ENCODE data around the gene MOSPD3.

MOSPD3 gene

DNA sequence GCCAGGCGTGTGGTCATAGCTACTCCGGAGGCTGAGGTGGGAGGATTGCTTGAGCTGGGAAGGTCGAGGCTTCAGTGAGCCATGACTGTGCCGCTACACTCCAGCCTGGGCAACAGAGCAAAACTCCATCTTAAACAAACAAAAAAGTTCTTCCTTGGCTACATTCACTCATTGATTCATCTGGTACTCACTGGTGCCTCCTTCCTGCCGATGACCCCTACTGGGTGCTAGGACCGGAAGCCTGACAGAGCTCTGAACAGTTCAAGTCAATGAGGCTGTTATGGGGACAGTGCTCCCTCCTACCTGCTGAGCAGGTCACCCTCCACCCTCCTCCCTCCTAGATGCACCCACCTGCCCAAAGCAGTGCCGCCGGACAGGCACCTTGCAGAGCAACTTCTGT, 5.2 kb upstream of the MOSPD3 start:
- ATAC-seq = no peak
- no peak for TF ChIP-seq TOX (CRISPR knock-in tag; IDR thresholded peaks at IDR 0.05; ENCODE audit: borderline replicate concordance)
- TF ChIP-seq, protein P1, sequence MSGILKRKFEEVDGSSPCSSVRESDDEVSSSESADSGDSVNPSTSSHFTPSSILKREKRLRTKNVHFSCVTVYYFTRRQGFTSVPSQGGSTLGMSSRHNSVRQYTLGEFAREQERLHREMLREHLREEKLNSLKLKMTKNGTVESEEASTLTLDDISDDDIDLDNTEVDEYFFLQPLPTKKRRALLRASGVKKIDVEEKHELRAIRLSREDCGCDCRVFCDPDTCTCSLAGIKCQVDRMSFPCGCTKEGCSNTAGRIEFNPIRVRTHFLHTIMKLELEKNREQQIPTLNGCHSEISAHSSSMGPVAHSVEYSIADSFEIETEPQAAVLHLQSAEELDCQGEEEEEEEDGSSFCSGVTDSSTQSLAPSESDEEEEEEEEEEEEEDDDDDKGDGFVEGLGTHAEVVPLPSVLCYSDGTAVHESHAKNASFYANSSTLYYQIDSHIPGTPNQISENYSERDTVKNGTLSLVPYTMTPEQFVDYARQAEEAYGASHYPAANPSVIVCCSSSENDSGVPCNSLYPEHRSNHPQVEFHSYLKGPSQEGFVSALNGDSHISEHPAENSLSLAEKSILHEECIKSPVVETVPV (CRISPR knock-in tag; IDR thresholded peaks at IDR 0.05) = no peak
- no peak for TF ChIP-seq POU6F1 (CRISPR knock-in tag; IDR thresholded peaks at IDR 0.05; ENCODE audit: borderline replicate concordance, low read depth)
- no peak for TF ChIP-seq ZNF8 (CRISPR knock-in tag; IDR thresholded peaks at IDR 0.05)
- no peak for TF ChIP-seq BACH2 (CRISPR knock-in tag; IDR thresholded peaks at IDR 0.05; ENCODE audit: borderline replicate concordance)
- TF ChIP-seq ESRRG (CRISPR knock-in tag; IDR thresholded peaks at IDR 0.05) = no peak
- TF ChIP-seq, protein P2, sequence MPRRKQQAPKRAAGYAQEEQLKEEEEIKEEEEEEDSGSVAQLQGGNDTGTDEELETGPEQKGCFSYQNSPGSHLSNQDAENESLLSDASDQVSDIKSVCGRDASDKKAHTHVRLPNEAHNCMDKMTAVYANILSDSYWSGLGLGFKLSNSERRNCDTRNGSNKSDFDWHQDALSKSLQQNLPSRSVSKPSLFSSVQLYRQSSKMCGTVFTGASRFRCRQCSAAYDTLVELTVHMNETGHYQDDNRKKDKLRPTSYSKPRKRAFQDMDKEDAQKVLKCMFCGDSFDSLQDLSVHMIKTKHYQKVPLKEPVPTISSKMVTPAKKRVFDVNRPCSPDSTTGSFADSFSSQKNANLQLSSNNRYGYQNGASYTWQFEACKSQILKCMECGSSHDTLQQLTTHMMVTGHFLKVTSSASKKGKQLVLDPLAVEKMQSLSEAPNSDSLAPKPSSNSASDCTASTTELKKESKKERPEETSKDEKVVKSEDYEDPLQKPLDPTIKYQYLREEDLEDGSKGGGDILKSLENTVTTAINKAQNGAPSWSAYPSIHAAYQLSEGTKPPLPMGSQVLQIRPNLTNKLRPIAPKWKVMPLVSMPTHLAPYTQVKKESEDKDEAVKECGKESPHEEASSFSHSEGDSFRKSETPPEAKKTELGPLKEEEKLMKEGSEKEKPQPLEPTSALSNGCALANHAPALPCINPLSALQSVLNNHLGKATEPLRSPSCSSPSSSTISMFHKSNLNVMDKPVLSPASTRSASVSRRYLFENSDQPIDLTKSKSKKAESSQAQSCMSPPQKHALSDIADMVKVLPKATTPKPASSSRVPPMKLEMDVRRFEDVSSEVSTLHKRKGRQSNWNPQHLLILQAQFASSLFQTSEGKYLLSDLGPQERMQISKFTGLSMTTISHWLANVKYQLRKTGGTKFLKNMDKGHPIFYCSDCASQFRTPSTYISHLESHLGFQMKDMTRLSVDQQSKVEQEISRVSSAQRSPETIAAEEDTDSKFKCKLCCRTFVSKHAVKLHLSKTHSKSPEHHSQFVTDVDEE (CRISPR knock-in tag; IDR thresholded peaks at IDR 0.05) = no peak
- TF ChIP-seq ARNTL (CRISPR knock-in tag; IDR thresholded peaks at IDR 0.05; ENCODE audit: borderline replicate concordance, low read depth) = no peak
- no peak for TF ChIP-seq ZNF565 (CRISPR knock-in tag; conservative IDR thresholded peaks at IDR 0.05; ENCODE audit: low read depth)
- TF ChIP-seq CREB5 (CRISPR knock-in tag; IDR thresholded peaks at IDR 0.05; ENCODE audit: low read depth) = no peak

GRCh38 chr7:100609958-100610357, 2.4 kb upstream of the MOSPD3 start:
- no peak for TF ChIP-seq ARNTL (CRISPR knock-in tag; IDR thresholded peaks at IDR 0.05; ENCODE audit: borderline replicate concordance, low read depth)
- no peak for ATAC-seq

DNA sequence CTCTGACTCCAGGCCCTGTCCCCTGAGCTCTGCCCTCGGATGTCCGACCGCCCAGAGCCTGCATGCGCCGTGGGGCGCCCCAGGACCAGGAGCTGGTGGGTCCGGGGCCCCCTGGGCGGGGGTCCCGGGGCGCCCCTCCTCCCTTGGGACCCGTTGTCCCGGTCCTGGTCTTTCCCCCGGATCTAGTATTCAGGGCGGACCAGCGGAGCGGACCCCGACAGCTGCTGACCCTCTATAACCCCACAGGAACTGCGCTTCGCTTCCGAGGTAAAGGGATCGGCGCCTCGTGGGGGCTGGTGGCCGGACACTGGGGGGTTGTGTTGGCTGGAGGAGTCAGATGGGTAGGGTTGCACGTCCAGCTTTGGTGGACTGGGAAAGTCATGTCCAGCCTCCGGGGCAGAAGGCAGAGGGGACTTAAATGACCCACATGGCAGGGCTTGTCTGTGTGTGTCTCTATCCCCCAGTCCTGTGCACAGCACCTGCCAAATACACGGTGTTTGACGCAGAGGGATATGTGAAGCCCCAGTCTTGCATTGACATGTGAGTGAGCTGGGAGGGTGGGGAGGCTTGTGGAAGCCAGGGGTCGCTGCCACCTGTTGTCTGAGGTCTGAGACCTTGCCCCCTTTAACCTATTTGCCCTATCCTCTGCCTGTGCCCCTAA, 520 bp downstream of the MOSPD3 start:
- ATAC-seq = peak; percentile 25
- TF ChIP-seq PPARA (CRISPR knock-in tag; IDR thresholded peaks at IDR 0.05; ENCODE audit: borderline replicate concordance) (no peak), ZNF8 (CRISPR knock-in tag; IDR thresholded peaks at IDR 0.05) (no peak), PATZ1 (CRISPR knock-in tag; IDR thresholded peaks at IDR 0.05; ENCODE audit: borderline replicate concordance) (no peak), ZFP30 (CRISPR knock-in tag; IDR thresholded peaks at IDR 0.05) (no peak), ARNTL (CRISPR knock-in tag; IDR thresholded peaks at IDR 0.05; ENCODE audit: borderline replicate concordance, low read depth) (no peak), TOX (CRISPR knock-in tag; IDR thresholded peaks at IDR 0.05; ENCODE audit: borderline replicate concordance) (no peak), ZFP3 (CRISPR knock-in tag; IDR thresholded peaks at IDR 0.05) (no peak), ZC3H10 (CRISPR knock-in tag; IDR thresholded peaks at IDR 0.05) (no peak), TCF4 (CRISPR knock-in tag; IDR thresholded peaks at IDR 0.05; ENCODE audit: borderline replicate concordance) (no peak), OSR1 (CRISPR knock-in tag; IDR thresholded peaks at IDR 0.05) (no peak)

Data from SK-N-SH treated with all-trans-retinoic acid at 6 μM for 48 hours (cell line).